HG02588 (cell line): ENCODE data around the gene TIMM17A.
"Not testable (repeated sequence)": the region's sequence is repeated elsewhere in the genome, so short reads cannot be mapped to it uniquely, and the experiment has no call there.

Experiments
- ATAC-seq: cut with Tn5 transposase; IDR thresholded peaks from one replicate; pipeline ENCODE4 v1.9.1; 2021; ENCODE audit warnings: mild to moderate bottlenecking, moderate library complexity; ENCODE audit not compliant: unreplicated experiment

The TIMM17A gene

DNA sequence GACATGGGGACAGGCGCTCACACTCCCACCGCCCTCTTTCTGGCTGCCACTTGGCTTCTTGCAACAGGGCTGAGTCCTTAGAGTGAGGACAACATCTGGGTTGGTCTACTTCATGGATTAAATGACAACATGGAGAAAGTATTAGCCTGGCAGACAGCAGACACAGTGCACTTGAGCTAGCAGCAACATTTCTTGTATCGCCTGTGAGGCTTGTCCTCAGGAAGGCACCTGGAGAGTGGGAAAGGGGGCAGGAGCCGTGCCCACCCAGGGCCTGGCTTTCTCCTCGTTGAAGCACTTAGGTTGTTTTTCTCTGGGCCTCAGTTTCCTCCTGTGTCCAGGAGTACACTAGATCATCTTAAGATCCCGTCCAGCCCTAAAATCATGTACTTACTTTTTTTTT, 58.8 kb downstream of the TIMM17A start:
- no peak for ATAC-seq

- no peak for ATAC-seq
Observed at GRCh38 chr1:202014915-202015661, 59.8 kb downstream of the TIMM17A start.

- ATAC-seq = no peak
Observed at GRCh38 chr1:202015662-202015937, 60.3 kb downstream of the TIMM17A start.

GRCh38 chr1:202016022-202016810, 60.9 kb downstream of the TIMM17A start:
- ATAC-seq = no peak

- ATAC-seq = no peak
Observed at GRCh38 chr1:202016811-202017748, 61.8 kb downstream of the TIMM17A start.

DNA sequence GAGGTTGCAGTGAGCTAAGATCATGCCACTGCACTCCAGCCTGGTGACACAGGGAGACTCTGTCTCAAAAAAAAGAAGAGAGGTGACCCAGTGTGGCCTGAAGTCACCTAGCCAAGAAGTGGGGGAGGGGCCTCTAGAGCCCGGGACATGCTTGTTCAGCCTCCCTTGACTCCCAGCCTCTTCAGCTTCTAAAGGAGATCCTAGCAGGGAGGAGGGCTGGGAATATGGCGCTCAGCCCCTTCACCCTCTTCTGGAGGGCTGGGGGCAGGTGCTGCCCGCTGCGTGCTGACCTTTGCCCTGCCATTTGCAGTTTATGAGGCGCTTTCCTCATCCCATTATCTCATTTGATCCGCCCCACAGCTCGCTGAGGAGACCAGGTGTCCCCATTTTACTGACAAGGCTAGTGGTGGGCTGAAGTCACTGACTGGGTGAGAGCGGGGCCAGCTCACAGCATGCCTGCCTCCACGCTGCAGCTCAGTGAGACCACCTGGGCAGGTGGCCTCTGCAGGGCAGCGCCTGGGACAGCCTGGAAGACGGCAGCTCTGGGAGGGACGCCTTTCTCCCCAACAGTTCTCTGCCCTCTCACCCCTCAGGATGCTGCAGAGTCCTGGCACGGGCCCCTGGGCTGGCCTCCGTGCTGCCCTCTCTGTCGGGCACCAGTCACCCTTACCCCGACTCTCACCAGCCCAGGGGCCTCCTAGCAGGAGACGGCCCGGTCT, 62.6 kb downstream of the TIMM17A start:
- no peak for ATAC-seq

GRCh38 chr1:202018468-202019234, 63.3 kb downstream of the TIMM17A start:
- ATAC-seq = no peak

GRCh38 chr1:202019235-202019558, 63.9 kb downstream of the TIMM17A start:
- not testable (repeated sequence) for ATAC-seq
